K562 (cell line): ENCODE data around the gene MLH1. TPM values are rescaled to one million over a fixed set of nuclear protein-coding genes. Genes with fewer than 3 reads are reported as not detected.

Experiments used
- ATAC-seq: fragments of 200-7000 bp; cut with Tn5 transposase; 3 replicates; pipeline ENCODE4 v1.9.1; 2020; ENCODE audit warnings: moderate library complexity
- BruUV-seq: library from RNA; stranded (reverse); fragments of 400-500 nt; replicated peaks from 2 replicates; lab custom pipeline; 2021; lab: Mats Ljungman, UMichigan
- CTCF ChIA-PET: fragments of 300-600 bp; formaldehyde crosslinking; extraction: SDS; loops from one replicate; lab custom pipeline; 2021; ENCODE audit warnings: low intra/inter-chr PET ratio; lab: Yijun Ruan, JAX
- POLR2A ChIA-PET: fragments of 300-600, 350-650 bp; sonication (Branson Sonifier 250); formaldehyde crosslinking; extraction: SDS; loops from one replicate; lab custom pipeline; 2021; ENCODE audit warnings: antibody characterized with exemption, inconsistent platforms; lab: Yijun Ruan, JAX
- DNase-seq, 4 experiments: peaks; one replicate each; pipeline versions ENCODE4 v3.0.0 to v3.0.0-alpha.2; 2011 to 2018; ENCODE audit warnings: low spot score in 3 of 4, mixed read lengths in 3 of 4; ENCODE audit errors: extremely low read depth in 1 of 4
- FAIRE-seq: peaks from 2 replicates; lab custom pipeline; 2011; peaks lifted over from hg19 to GRCh38; lab: Jason Lieb, UNC
- H2AFZ ChIP-seq: 2 replicates; pipeline ENCODE4 v1.6.0; 2011; ENCODE audit warnings: low read depth, low read length, control low read depth, inconsistent platforms
- H3K27ac ChIP-seq: fragments of 200-600 bp; 3 replicates; pipeline ENCODE4 v1.8.0; 2011; ENCODE audit warnings: low read depth, mild to moderate bottlenecking, control low read depth, inconsistent platforms, low read length, moderate library complexity, mixed read lengths; ENCODE audit errors: extremely low read depth
- H3K27me3 ChIP-seq, 2 experiments: fragments of 300-600 bp in 1 of 2; 2 replicates in 1 of 2; 3 replicates in 1 of 2; pipeline versions ENCODE4 v1.6.0 to v1.8.0; 2011; ENCODE audit warnings: inconsistent platforms in 2 of 2, low read length in 2 of 2, mild to moderate bottlenecking in 1 of 2, mixed read lengths in 1 of 2, moderate library complexity in 1 of 2; ENCODE audit not compliant: control insufficient read depth in 2 of 2, insufficient read depth in 2 of 2
- H3K36me3 ChIP-seq: fragments of 300-600 bp; 3 replicates; pipeline ENCODE4 v1.8.0; 2011; ENCODE audit warnings: mild to moderate bottlenecking, low read length, inconsistent platforms; ENCODE audit not compliant: control insufficient read depth, insufficient read depth
- H3K4me1 ChIP-seq, 2 experiments: fragments of 200-600 bp in 1 of 2; replicated peaks in 1 of 2; 2 replicates in 1 of 2; 3 replicates in 1 of 2; pipeline versions ENCODE4 v1.5.1 to v1.8.0; 2011; ENCODE audit warnings: inconsistent platforms in 2 of 2, low read length in 2 of 2, mild to moderate bottlenecking in 1 of 2, mixed read lengths in 1 of 2, moderate library complexity in 1 of 2; ENCODE audit not compliant: control insufficient read depth in 2 of 2, insufficient read depth in 2 of 2
- H3K4me2 ChIP-seq: 2 replicates; pipeline ENCODE4 v1.6.1; 2011; ENCODE audit warnings: low read length, control low read depth, inconsistent platforms, mixed read lengths; ENCODE audit not compliant: insufficient read depth
- H3K4me3 ChIP-seq: fragments of 200-600 bp; sonication (generic), shearing (Covaris generic); 2 replicates; pipeline ENCODE4 v1.5.1; 2016; ENCODE audit warnings: control low read depth, inconsistent platforms
- H3K79me2 ChIP-seq: fragments of 200-600 bp; 3 replicates; pipeline ENCODE4 v1.8.0; 2011; ENCODE audit warnings: low read length, inconsistent platforms; ENCODE audit not compliant: control insufficient read depth, insufficient read depth
- H3K9ac ChIP-seq, 2 experiments: 2 replicates each; pipeline versions ENCODE4 v1.6.0 to v1.6.1; 2011; ENCODE audit warnings: low read depth in 2 of 2, low read length in 2 of 2, control low read depth in 1 of 2, inconsistent platforms in 1 of 2, mild to moderate bottlenecking in 1 of 2, mixed read lengths in 1 of 2; ENCODE audit not compliant: insufficient read depth in 1 of 2
- H3K9me1 ChIP-seq: one replicate; pipeline ENCODE4 v1.6.0; 2011; ENCODE audit warnings: inconsistent platforms, mild to moderate bottlenecking, low read length, moderate library complexity; ENCODE audit not compliant: control insufficient read depth, insufficient read depth
- H3K9me3 ChIP-seq: replicated peaks from 2 replicates; pipeline ENCODE4 v1.5.1; 2011; ENCODE audit warnings: low read depth, low read length, inconsistent platforms; ENCODE audit not compliant: control insufficient read depth, insufficient read depth
- H4K20me1 ChIP-seq: replicated peaks from 2 replicates; pipeline ENCODE4 v1.6.1; 2011; ENCODE audit warnings: low read length, inconsistent platforms, mixed read lengths; ENCODE audit not compliant: control insufficient read depth, insufficient read depth
- CREB5 ChIP-seq: fragments of 250-450 bp; sonication (Bioruptor Pico); IDR thresholded peaks from 2 replicates; pipeline ENCODE4 v1.5.0; 2020; ENCODE audit warnings: mild to moderate bottlenecking
- CXXC5 ChIP-seq: fragments of 250-450 bp; sonication (Bioruptor Pico); IDR thresholded peaks from 2 replicates; pipeline ENCODE4 v1.8.0; 2022; ENCODE audit warnings: inconsistent platforms, mild to moderate bottlenecking, moderate library complexity
- GTF2F1 ChIP-seq: IDR thresholded peaks from 2 replicates; pipeline ENCODE4 v1.6.1; 2011; ENCODE audit warnings: low read depth, low read length, improper control_type of control experiment
- SAP30 ChIP-seq: fragments of 200-600 bp; sonication (generic); IDR thresholded peaks from 2 replicates; pipeline ENCODE4 v1.6.1; 2012; ENCODE audit warnings: borderline replicate concordance, low read depth, mild to moderate bottlenecking, moderate library complexity, low read length, control low read depth, inconsistent platforms; ENCODE audit not compliant: insufficient read depth, poor library complexity, severe bottlenecking
- TBL1XR1 ChIP-seq, 2 experiments: IDR thresholded peaks; 2 replicates each; pipeline ENCODE4 v1.6.1; 2012; ENCODE audit warnings: improper control_type of control experiment in 2 of 2, low read length in 2 of 2, mild to moderate bottlenecking in 1 of 2
- ZBTB7A ChIP-seq: IDR thresholded peaks from 2 replicates; pipeline ENCODE4 v1.6.1; 2011; ENCODE audit warnings: low read depth, mild to moderate bottlenecking, low read length, moderate library complexity, borderline replicate concordance; ENCODE audit not compliant: control insufficient read depth
- ZNF41 ChIP-seq: fragments of 250-450 bp; sonication (Bioruptor Pico); conservative IDR thresholded peaks from 2 replicates; pipeline ENCODE4 v1.4.0; 2020; ENCODE audit warnings: mild to moderate bottlenecking
- ZNF696 ChIP-seq: fragments of 250-450 bp; sonication (Bioruptor Pico); conservative IDR thresholded peaks from 2 replicates; pipeline ENCODE4 v1.4.0; 2020; ENCODE audit warnings: mild to moderate bottlenecking, moderate library complexity
- WGBS: fragments of 100-300 bp; shearing (Covaris generic); methylation state at CpG from one replicate; pipeline ENCODE4 v1.1.6; 2016; ENCODE audit warnings: low coverage, mixed read lengths; ENCODE audit not compliant: insufficient coverage; ENCODE audit errors: missing lambda C conversion rate; 5-methylcytosine and 5-hydroxymethylcytosine counted together
- in situ Hi-C: fragments of 300-500 bp; cut with MboI; formaldehyde crosslinking; loops from 4 replicates; pipeline ENCODE4 v1.15.0; 2018; ENCODE audit warnings: inconsistent platforms, mixed read lengths
- intact Hi-C: fragments of 100-400 bp; cut with micrococcal nuclease; formaldehyde crosslinking; loops from 2 replicates; pipeline ENCODE4 v1.14.2; 2022
- polyA plus RNA-seq, 8 experiments: library from polyadenylated mRNA; depleted of rRNA in 4 of 8; stranded (reverse) in 5 of 8; unstranded in 3 of 8; fragments of >200 nt; fragmentation: Nextera tagmentation in 2 of 8; fragmentation: Illumina TruSeq in 1 of 8; extraction: Ambion mirVana in 2 of 8; extraction: Trizol in 1 of 8; gene quantifications; 2 replicates each; pipeline versions ENCODE4 v1.2.1 to v1.2.3, GENCODE V29; 2011 to 2014; ENCODE audit warnings: inconsistent platforms in 1 of 8, missing spikeins in 1 of 8
- total RNA-seq, 7 experiments: library from RNA; depleted of rRNA in 6 of 7; stranded (reverse); fragments of >200 nt in 6 of 7; fragmentation: Illumina TruSeq in 2 of 7; extraction: Trizol in 2 of 7; gene quantifications; 2 replicates each; pipeline versions ENCODE4 v1.2.1 to v1.2.3, GENCODE V29; 2011 to 2021; ENCODE audit warnings: low replicate concordance in 1 of 7
- TF ChIP-seq, protein P1 (sequence below): fragments of 250-450 bp; sonication (Bioruptor Pico); IDR thresholded peaks from 2 replicates; pipeline ENCODE4 v1.5.0; 2021; ENCODE audit warnings: mild to moderate bottlenecking, borderline replicate concordance
- TF ChIP-seq, protein P2 (sequence below), 2 experiments: fragments of 450-650 bp; IDR thresholded peaks; 2 replicates each; pipeline ENCODE4 v1.6.1; 2016; ENCODE audit warnings: mild to moderate bottlenecking in 2 of 2, borderline replicate concordance in 1 of 2, low read depth in 1 of 2, moderate library complexity in 1 of 2

The MLH1 gene
- total and polyA plus RNA-seq, 9 of the 15 experiments (the other 6 are each of a cell fraction or from before 2014, with no cell fraction given) = 76.4 to 155 (median 117) TPM

GRCh38 chr3:37094636-37095035 is 101.3 kb downstream of the MLH1 start:
- no peak overlapping the region for H3K4me2 ChIP-seq
- no peaks in the 10 kb centered on the region for H3K79me2 ChIP-seq
- no peaks in the 10 kb centered on the region for H4K20me1 ChIP-seq
- intact Hi-C loops = no loop called here
- POLR2A ChIA-PET = interaction anchor here (0.6 kb wide), 1 partner anchor 52 kb away, joined by 3 read pairs; no protein-coding TSS in a partner anchor
- in situ Hi-C loops = no loop called here
- CTCF ChIA-PET = no interaction called here
- FAIRE-seq = no peak
- no peaks in the 10 kb centered on the region for H3K9me3 ChIP-seq
- no peaks in the 10 kb centered on the region for H3K9me1 ChIP-seq
- H2AFZ ChIP-seq = no peak overlapping the region
- DNase-seq = no peak
- H3K9ac ChIP-seq = no peak overlapping the region
- H3K27me3 ChIP-seq = no peaks in the 10 kb centered on the region
- no TSS peak for BruUV-seq
- TF ChIP-seq TBL1XR1 (IDR thresholded peaks at IDR 0.05; ENCODE audit: low read length in 2 of 2) = no peak
- TF ChIP-seq ZNF696 (CRISPR knock-in tag) = no peak
- TF ChIP-seq GTF2F1 = no peak
- TF ChIP-seq, protein P1, sequence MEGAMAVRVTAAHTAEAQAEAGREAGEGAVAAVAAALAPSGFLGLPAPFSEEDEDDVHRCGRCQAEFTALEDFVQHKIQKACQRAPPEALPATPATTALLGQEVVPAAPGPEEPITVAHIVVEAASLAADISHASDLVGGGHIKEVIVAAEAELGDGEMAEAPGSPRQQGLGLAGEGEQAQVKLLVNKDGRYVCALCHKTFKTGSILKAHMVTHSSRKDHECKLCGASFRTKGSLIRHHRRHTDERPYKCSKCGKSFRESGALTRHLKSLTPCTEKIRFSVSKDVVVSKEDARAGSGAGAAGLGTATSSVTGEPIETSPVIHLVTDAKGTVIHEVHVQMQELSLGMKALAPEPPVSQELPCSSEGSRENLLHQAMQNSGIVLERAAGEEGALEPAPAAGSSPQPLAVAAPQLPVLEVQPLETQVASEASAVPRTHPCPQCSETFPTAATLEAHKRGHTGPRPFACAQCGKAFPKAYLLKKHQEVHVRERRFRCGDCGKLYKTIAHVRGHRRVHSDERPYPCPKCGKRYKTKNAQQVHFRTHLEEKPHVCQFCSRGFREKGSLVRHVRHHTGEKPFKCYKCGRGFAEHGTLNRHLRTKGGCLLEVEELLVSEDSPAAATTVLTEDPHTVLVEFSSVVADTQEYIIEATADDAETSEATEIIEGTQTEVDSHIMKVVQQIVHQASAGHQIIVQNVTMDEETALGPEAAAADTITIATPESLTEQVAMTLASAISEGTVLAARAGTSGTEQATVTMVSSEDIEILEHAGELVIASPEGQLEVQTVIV (CRISPR knock-in tag) = no peak
- no peak for TF ChIP-seq SAP30
- TF ChIP-seq ZNF41 (CRISPR knock-in tag) = no peak
- TF ChIP-seq, protein P2, sequence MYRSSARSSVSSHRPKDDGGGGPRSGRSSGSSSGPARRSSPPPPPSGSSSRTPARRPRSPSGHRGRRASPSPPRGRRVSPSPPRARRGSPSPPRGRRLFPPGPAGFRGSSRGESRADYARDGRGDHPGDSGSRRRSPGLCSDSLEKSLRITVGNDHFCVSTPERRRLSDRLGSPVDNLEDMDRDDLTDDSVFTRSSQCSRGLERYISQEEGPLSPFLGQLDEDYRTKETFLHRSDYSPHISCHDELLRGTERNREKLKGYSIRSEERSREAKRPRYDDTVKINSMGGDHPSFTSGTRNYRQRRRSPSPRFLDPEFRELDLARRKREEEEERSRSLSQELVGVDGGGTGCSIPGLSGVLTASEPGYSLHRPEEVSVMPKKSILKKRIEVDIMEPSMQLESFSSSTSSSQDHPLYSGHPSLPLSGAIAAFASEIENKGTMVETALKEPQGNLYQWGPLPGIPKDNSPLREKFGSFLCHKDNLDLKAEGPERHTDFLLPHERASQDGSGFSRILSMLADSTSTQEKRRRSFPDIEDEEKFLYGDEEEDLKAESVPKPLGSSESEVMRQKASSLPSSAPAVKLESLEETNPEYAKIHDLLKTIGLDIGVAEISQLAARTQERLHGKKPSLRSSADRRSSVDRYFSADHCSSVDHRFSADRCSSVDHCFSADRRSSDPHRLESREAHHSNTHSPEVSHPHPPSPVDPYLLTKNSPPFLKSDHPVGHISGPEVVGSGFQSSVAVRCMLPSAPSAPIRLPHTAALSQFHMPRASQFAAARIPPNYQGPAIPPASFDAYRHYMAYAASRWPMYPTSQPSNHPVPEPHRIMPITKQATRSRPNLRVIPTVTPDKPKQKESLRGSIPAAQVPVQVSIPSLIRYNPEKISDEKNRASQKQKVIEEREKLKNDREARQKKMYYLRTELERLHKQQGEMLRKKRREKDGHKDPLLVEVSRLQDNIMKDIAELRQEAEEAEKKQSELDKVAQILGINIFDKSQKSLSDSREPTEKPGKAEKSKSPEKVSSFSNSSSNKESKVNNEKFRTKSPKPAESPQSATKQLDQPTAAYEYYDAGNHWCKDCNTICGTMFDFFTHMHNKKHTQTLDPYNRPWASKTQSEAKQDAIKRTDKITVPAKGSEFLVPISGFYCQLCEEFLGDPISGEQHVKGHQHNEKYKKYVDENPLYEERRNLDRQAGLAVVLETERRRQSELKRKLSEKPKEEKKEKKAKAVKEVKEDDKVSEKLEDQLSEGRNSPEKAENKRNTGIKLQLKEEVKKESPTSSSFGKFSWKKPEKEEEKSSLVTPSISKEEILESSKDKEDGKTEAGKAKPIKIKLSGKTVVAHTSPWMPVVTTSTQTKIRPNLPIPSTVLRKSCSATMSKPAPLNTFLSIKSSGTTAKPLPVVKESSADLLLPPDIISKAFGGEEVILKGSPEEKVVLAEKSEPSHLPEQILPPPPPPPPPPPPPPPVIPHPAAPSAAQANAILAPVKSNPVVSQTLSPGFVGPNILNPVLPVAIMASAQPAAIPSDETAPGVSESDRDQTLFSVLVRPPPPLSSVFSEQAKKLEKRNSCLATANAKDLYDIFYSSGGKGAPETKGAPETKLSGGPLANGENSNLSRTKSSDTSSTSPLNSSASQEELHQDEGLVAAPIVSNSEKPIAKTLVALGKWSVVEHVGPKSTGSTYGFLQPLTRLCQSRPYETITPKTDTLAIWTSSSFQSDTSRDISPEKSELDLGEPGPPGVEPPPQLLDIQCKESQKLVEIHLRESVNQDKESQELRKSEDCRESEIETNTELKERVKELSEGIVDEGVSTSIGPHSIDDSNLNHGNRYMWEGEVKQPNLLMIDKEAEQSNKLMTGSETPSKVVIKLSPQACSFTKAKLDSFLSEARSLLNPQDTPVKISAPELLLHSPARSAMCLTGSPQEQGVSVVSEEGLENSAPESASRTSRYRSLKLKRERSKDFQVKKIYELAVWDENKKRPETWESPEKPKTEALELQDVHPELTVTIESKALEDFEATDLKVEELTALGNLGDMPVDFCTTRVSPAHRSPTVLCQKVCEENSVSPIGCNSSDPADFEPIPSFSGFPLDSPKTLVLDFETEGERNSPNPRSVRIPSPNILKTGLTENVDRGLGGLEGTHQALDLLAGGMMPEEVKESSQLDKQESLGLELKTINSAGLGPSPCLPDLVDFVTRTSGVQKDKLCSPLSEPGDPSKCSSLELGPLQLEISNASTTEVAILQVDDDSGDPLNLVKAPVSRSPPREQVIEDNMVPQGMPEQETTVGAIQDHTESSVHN (IDR thresholded peaks at IDR 0.05; ENCODE audit: borderline replicate concordance in 1 of 2, low read depth in 1 of 2) = no peak
- TF ChIP-seq CREB5 = no peak
- TF ChIP-seq ZBTB7A = no peak
- no peak for TF ChIP-seq CXXC5 (CRISPR knock-in tag)
- no peak overlapping the region for H3K4me3 ChIP-seq
- H3K27ac ChIP-seq = no peak overlapping the region
- 72% methylated on average over 3 of the region's 3 CpGs for WGBS
- ATAC-seq = no peak
- no peaks in the 10 kb centered on the region for H3K4me1 ChIP-seq
- peaks cover 22% of the 10 kb centered on the region; the same call in 1 of the 3 replicates for H3K36me3 ChIP-seq
